T-helper 1 cell (primary cell): ENCODE results near the gene CTSO.
"Not testable (repeated sequence)": the region's sequence is repeated elsewhere in the genome, so short reads cannot be mapped to it uniquely, and the experiment has no call there.

ENCODE experiments used
- DNase-seq, 5 donors: peaks; one replicate each; pipeline ENCODE4 v3.0.0-alpha.2; 2012 to 2020

CTSO gene

GRCh38 chr4:155954118-155954685, 536 bp upstream of the CTSO start:
- DNase-seq: no peak

- no peak for DNase-seq
Measured at GRCh38 chr4:155952501-155952901, 1.2 kb downstream of the CTSO start.

GRCh38 chr4:155950461-155950860, 3.2 kb downstream of the CTSO start:
- no peak for DNase-seq

GRCh38 chr4:155948541-155948940, 5.1 kb downstream of the CTSO start:
- DNase-seq: no peak

- no peak for DNase-seq
Measured at GRCh38 chr4:155946486-155946885, 7.2 kb downstream of the CTSO start.

DNA sequence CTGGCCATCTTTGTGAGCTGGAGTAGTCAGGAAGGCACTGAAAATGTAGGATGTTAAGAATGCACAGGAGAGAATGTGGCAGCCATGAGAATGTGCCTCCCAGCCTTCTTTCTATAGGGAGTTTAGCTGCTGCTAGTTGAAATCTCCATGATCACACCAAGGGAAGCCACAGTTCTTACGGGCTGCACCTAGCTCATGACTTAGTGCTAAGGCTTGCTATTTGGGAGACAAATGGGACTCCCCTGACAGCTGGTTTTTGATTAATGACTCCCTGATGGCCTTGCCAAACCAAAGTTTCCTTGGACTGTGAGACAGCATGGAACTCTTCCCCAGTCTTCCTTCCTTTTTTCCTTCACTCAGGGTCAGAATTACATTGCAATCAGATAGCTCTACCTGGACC, 9.2 kb downstream of the CTSO start:
- DNase-seq: no peak

- no peak for DNase-seq
Measured at GRCh38 chr4:155943605-155944291, 9.9 kb downstream of the CTSO start.

DNA sequence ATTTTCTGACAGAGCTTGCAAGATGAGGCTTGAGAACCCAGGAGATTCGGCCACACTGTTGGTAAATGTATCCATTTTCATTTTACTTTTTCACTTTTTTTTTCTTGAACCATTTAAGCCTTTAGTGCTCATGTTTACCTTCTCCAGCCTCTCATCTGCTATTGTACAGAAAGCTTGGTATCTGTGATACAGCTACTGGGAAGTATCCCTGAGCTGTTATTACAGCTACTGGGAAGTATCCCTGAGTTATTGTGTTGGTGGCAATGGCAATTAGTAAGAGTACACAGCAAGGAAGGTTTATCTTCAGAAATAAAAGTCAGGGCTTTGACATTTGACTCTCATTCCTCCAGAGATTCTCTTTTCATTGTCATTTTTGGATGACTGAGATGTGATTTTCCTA, 11.8 kb downstream of the CTSO start:
- no peak for DNase-seq

DNA sequence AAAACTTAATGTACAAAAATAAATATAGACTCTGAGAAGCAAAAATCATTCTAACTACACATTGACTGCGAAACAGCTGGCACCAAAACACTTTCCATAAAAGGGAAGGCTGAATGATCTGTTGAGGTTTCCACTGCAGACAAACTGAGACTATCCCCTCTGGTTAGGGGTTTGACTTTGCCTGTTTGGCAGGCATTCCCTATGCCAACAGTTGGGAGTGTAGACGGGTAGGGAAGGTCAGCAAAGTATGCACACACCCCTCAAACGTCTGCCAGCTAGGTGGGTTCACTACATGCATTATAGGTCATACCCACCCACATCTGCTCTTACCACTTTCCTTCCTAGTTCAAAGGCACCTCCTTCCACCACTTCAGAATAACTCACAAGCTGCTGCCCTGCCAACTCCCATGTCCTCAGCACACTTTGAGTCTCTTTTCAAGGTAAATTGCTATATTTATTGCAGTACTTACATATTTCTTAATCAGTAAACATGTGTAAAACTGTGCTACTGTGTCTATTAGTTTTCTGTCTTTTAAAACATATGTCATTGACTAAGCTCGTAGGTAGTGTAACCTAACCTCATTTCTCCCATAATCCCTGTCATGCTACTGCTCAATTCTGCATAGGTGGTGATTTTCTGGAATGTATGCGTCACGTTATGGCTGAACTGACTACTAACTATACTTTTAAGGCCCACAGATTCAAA, 12.4 kb downstream of the CTSO start:
- DNase-seq: no peak

DNA sequence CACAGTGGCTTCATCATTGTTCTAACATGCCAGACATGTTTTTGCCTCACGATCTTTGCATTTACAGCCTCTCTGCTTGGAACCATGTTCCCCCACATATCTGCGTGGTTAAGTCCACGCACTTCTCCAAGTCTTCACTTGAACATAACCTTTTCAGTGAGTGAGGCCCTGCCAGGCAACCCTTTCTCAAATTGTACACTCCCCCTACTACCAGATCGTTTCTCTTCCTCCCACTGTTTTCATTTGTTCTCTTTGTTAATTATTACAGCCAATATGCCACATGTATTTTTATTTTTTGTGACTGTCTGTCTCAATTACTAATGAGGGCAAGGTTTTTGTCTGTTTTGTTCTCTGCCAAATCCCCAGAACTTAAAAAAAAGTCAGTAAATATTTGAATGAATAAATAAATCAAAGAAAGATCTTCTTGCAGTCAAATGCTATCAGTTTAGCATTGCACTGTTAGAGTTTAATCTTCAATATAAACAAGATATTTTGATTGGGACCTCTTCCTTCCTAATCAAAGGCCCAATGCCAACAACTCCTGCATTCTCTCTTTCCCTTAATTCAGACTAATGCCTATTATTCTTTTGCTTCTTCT, 18.2 kb downstream of the CTSO start:
- DNase-seq: no peak

DNA sequence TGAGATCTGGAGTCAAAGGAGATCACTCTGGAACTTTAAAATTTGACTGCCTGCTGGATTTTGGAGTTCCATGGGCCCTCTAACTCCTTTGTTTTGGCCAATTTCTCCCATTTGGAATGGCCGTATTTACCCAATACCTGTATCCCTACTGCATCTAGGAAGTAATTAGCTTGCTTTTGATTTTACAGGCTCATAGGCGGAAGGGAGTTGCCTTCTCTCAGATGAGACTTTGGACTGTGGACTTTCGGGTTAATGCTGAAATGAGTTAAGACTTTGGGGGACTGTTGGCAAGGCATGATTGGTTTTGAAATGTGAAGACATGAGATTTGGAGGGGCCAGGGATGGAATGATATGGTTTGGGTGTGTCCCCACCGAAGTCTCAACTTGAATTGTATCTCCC, 19.0 kb downstream of the CTSO start:
- not testable (repeated sequence) for DNase-seq

- no peak for DNase-seq
Measured at GRCh38 chr4:155931634-155932033, 22.0 kb downstream of the CTSO start.

DNA sequence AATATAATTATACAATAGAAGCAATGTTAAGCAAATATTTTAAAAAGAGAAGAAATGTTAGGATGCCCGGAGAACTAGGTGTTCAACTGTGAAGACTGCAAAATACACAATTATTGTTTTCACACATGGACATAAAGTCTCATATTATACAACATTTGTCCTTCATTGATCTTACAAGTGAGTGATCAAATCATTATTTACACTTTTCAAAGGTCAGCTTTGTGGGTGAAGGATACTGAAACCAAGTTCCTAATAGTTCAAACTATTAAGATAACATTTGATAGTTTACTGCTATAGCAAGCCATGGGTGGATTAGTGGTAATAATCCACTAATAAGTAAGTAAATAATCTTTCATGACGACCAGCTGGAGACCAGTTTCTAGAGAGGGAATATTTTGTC, 23.3 kb downstream of the CTSO start:
- DNase-seq: no peak

GRCh38 chr4:155929833-155930232, 23.8 kb downstream of the CTSO start:
- DNase-seq: no peak

DNA sequence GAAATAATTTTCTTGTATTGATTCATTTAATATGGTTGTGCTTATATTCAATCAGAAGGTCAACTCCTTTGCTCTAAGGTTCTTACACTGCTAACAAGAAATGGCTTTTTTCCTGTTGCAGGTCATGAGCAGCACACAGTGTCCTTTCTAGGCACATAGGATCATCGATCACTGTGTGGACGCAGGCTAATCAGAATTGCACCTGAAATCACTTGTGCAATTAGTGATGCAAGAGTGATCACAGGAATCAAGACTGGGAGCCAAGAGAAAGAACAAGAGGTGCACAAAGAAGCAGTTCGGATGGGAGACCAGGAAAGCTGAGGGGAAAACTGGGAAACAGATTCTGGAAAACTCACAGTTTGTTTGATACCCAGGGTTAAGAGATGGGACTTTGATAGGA, 29.0 kb downstream of the CTSO start:
- DNase-seq: no peak

DNA sequence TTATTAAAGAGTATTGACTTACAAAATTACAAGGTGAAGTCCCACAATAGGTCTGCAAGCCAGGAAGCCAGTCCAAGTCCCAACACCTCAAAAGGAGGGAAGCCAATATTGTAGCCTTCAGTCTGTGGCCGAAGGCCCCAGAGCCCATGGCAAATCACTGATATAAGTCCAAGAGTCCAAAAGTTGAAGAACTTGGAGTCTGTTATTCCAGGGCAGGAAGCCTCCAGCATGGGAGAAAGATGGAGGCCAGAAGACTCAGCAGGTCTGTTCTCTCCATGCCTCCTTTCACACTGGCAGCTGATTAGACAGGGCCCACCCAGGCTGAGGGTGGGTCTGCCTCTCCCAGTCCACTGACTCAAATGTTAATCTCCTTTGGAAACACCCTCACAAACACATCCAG, 32.1 kb downstream of the CTSO start:
- DNase-seq: no peak

DNA sequence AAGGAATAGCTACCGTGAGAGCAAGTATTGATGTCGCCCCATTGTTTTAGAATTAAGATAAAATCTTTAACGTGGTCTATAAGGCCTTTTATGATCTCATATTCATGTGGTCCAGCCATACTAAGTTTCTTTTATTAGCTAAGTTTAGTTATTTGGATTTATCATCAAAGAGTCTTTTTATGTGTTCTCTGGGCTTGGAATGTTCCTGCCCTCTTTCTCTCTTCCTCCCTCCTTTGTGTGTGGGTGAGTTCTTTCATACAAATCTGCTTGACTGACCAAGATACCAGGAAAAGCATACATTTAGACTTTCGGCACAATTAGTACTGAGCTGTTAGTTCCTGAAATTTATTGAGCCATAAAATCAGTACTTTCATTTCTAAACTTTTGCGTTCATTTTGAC, 38.9 kb downstream of the CTSO start:
- no peak for DNase-seq

DNA sequence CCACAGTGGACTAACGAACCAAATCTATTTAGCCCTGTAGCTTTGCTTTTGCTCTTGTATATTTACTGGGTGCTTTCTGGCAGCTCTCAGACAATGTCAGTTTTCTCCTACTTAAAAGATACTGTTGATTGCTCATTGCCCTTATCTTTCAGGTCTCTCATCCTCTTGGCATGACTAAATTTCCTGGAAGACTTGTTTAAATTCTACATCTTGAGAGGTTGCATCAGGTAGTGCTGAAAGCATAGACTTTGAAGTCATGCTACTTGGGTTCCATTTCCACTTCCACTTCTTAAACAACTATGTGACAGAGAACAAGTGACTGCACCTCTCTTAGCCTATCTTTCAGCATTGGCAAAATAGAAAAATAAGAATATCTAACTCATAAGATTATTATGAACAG, 41.8 kb downstream of the CTSO start:
- DNase-seq: peak in 1 of 5 donors; percentile 65

GRCh38 chr4:155909615-155910226, 43.9 kb downstream of the CTSO start:
- no peak for DNase-seq

- DNase-seq: no peak
Measured at GRCh38 chr4:155908187-155909139, 45.2 kb downstream of the CTSO start.

DNA sequence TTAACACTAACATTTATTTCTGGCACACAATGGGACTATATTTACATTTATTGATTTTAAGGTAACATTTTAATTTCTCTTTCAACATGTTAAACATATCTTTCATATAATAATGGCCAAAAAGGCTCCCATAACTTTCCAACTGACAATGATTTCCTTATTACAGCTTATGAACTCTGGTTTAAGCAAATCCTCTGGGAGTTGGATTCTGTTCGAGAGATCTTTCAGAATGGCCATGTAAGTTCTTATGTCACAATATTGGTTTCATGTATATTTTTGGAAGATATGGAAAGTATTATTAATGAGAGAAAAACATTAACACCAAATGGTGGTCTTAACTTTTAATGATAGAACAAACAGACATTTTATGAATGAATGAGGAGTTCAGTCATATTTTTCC, 46.1 kb downstream of the CTSO start:
- DNase-seq: no peak

- DNase-seq: no peak
Measured at GRCh38 chr4:155906554-155907247, 47.0 kb downstream of the CTSO start.
